RWPE2 (cell line): ENCODE results near the gene RNASE7.
A peak's percentile ranks its signal among the peaks of the same experiment; 100 is the strongest.

ENCODE experiments used
- ATAC-seq: fragments of 200-7000 bp; cut with Tn5 transposase; 3 replicates; pipeline ENCODE4 v1.9.1; 2021; ENCODE audit warnings: low read depth
- DNase-seq: peaks from one replicate; pipeline ENCODE4 v3.0.0-alpha.2; 2020; ENCODE audit warnings: low spot score
- H3K27ac ChIP-seq: fragments of 450-650 bp; 2 replicates; pipeline ENCODE4 v1.5.1; 2017; ENCODE audit warnings: mild to moderate bottlenecking; ENCODE audit not compliant: poor library complexity, severe bottlenecking
- H3K27me3 ChIP-seq: fragments of 250-450 bp; sonication (Bioruptor Pico); 2 replicates; pipeline ENCODE4 v1.5.1; 2021; ENCODE audit warnings: mild to moderate bottlenecking, moderate library complexity; ENCODE audit not compliant: insufficient read depth, poor library complexity, severe bottlenecking
- H3K36me3 ChIP-seq: fragments of 250-450 bp; sonication (Bioruptor Pico); 2 replicates; pipeline ENCODE4 v1.5.1; 2020; ENCODE audit warnings: low read depth, mild to moderate bottlenecking, moderate library complexity
- H3K4me1 ChIP-seq: fragments of 250-450 bp; sonication (Bioruptor Pico); 2 replicates; pipeline ENCODE4 v1.5.1; 2021; ENCODE audit warnings: mild to moderate bottlenecking, moderate library complexity; ENCODE audit not compliant: insufficient read depth, poor library complexity, severe bottlenecking
- H3K4me3 ChIP-seq: fragments of 250-450 bp; sonication (Bioruptor Pico); 2 replicates; pipeline ENCODE4 v1.5.1; 2021; ENCODE audit warnings: mild to moderate bottlenecking, moderate library complexity; ENCODE audit not compliant: severe bottlenecking
- H3K9me3 ChIP-seq: fragments of 250-450 bp; sonication (Bioruptor Pico); 2 replicates; pipeline ENCODE4 v1.5.1; 2021; ENCODE audit warnings: mild to moderate bottlenecking, moderate library complexity; ENCODE audit not compliant: severe bottlenecking
- TF ChIP-seq, protein P1 (sequence below): fragments of 450-650 bp; IDR thresholded peaks from one replicate; pipeline ENCODE4 v1.5.1; 2017; ENCODE audit warnings: mild to moderate bottlenecking, moderate library complexity; ENCODE audit not compliant: poor library complexity, severe bottlenecking

Gene RNASE7, protein sequence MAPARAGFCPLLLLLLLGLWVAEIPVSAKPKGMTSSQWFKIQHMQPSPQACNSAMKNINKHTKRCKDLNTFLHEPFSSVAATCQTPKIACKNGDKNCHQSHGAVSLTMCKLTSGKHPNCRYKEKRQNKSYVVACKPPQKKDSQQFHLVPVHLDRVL

DNA sequence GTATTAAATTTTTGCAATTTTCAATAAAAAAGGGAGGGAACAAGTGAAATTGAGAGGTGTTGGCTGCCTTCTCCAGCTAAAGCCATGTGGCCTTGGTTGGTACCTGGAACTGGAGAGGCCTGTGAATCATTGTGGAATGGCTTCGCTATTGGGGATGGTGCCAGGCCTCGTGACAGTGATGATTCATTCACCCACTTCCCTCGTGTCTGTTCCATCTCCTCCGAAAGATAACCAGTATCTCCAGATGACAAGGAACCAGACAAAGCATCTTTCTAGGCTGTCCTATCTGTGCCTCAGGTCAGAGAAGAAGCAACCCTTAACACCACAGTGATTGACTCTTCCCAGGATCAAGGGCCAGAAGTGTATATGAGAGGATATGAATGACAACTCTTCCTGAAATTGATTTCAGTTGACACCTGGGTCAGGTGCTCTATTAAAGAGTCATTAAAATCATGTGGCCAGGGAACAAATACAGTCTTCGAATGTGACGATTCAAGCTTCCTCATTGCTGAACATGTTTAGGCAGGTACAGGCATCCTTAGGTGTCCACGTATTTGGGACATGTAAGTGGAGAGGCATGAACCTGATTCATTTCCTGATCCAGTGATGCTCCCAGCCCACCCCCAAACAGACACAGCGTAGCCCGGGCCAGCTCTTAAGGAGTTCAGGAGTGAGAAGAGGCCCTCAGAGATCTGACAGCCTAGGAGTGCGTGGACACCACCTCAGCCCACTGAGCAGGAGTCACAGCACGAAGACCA lies at the start of gene RNASE7:
Gene RNASE7 (plus strand): TSS at position 687 of the 758 bp plus-strand sequence. CDS start 631 bp downstream, outside the sequence.
- no peaks in the 10 kb centered on the region for H3K27me3 ChIP-seq
- peak within 1 kb of the TSS; percentile 5 for H3K4me3 ChIP-seq
- H3K36me3 ChIP-seq, result no peaks in the 10 kb centered on the region
- peaks cover 33% of the 10 kb centered on the region for H3K4me1 ChIP-seq
- ATAC-seq, result peak; percentile 92
- TF ChIP-seq, protein P1, sequence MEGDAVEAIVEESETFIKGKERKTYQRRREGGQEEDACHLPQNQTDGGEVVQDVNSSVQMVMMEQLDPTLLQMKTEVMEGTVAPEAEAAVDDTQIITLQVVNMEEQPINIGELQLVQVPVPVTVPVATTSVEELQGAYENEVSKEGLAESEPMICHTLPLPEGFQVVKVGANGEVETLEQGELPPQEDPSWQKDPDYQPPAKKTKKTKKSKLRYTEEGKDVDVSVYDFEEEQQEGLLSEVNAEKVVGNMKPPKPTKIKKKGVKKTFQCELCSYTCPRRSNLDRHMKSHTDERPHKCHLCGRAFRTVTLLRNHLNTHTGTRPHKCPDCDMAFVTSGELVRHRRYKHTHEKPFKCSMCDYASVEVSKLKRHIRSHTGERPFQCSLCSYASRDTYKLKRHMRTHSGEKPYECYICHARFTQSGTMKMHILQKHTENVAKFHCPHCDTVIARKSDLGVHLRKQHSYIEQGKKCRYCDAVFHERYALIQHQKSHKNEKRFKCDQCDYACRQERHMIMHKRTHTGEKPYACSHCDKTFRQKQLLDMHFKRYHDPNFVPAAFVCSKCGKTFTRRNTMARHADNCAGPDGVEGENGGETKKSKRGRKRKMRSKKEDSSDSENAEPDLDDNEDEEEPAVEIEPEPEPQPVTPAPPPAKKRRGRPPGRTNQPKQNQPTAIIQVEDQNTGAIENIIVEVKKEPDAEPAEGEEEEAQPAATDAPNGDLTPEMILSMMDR, result no peak
- peak within 1 kb of the TSS; percentile 83 for H3K27ac ChIP-seq
- H3K9me3 ChIP-seq, result no peaks in the 10 kb centered on the region
- DNase-seq, result peak; percentile 86

DNA sequence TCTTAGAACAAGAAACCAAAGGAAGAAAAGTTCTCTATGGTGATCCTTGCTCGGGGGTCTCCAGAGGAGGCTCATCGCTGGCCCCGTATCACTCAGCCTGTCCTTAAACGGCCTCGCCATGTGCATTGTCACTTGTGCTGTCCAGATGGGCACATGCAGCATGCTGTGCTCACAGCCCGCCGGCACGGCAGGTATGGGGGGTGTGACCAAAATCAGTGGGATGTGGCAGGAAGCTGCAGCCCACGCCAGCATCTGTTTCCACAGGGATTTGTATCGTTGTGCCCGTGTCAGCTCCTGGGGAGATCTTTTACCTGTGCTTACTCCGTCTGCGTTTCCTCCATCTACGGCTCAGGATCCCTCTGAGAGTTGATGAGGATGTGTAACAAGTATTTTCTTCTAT lies 45.6 kb upstream of the RNASE7 start:
- H3K27ac ChIP-seq, result no peak overlapping the region
- DNase-seq (no peak), ATAC-seq (no peak)
- peaks cover 9% of the 10 kb centered on the region for H3K4me1 ChIP-seq
- H3K4me3 ChIP-seq, result no peak overlapping the region
- H3K27me3 ChIP-seq, result no peaks in the 10 kb centered on the region
- TF ChIP-seq, protein P1, result no peak
- H3K9me3 ChIP-seq, result no peaks in the 10 kb centered on the region
- peaks cover 54% of the 10 kb centered on the region for H3K36me3 ChIP-seq

DNA sequence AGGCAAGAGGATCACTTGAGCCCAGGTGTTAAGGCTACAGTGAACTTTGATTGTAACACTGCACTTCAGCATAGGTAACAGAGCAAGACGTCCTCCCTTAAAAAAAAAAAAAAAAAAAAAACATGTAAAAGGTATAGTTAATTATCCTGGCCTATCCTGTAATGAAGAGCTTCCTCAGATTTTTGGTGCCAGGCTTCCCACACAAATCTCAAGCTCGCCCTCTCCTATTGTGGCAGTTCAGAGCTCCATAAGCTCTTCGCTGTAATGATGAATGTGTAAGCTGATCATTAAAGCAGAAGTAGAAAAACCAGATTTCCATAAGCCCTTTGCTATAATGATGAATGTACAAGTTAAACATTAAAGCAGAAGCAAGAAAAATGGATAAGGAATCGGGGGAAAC lies 45.0 kb upstream of the RNASE7 start:
- Histone ChIP-seq H3K36me3 (peaks cover 48% of the 10 kb centered on the region), H3K27ac (no peak overlapping the region), H3K4me1 (peaks cover 6% of the 10 kb centered on the region), H3K4me3 (no peak overlapping the region), H3K27me3 (no peaks in the 10 kb centered on the region), H3K9me3 (no peaks in the 10 kb centered on the region)
- no peak for DNase-seq
- ATAC-seq, result no peak
- TF ChIP-seq, protein P1, result no peak

DNA sequence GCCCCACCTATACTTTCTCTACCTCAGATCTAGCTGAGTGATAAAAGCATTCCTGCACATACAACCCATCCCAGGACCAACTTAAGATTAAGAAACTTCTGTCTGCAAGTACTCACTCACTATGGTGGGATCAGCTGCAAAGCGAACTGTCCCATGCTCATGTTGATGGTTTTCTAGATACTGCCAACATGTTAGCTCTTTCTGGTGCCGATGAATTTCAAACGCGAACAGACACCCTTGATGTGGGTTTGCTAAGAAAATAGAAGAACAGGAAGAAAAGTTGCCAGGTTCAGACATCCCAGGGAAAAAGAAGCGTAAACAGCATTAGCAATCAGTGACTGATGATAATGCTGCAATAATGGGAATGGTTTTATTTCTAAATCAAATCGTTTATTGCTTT lies 44.6 kb upstream of the RNASE7 start:
- TF ChIP-seq, protein P1, result no peak
- Histone ChIP-seq H3K27me3 (no peaks in the 10 kb centered on the region), H3K4me1 (peaks cover 6% of the 10 kb centered on the region), H3K36me3 (peaks cover 43% of the 10 kb centered on the region), H3K4me3 (no peak overlapping the region), H3K9me3 (no peaks in the 10 kb centered on the region), H3K27ac (no peak overlapping the region)
- DNase-seq (no peak), ATAC-seq (no peak)

DNA sequence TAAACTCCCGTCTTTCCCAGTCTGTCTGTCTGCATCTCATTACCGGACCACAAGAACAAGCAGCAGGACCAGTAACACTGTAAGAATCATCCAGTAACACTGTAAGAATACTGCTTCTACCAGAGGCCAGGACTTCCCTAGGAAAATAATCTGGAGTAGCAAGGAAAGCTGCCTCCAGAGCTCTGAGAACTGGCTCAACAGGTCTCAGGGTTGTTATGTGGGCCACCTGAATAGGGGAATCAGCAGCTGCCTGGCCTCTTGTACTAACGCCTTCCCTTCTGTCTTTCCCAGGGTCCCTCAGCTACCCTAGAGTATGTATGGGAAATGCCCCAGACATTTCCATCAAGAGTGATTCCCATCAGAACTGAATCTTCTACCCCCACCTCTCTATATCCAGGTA lies 44.0 kb upstream of the RNASE7 start:
- Histone ChIP-seq H3K27me3 (no peaks in the 10 kb centered on the region), H3K9me3 (no peaks in the 10 kb centered on the region), H3K4me1 (peaks cover 6% of the 10 kb centered on the region), H3K36me3 (peaks cover 37% of the 10 kb centered on the region), H3K27ac (peak overlapping the region; percentile 11), H3K4me3 (no peak overlapping the region)
- DNase-seq, result no peak
- ATAC-seq, result peak; percentile 24; the same call in 1 of the 3 replicates
- TF ChIP-seq, protein P1, result no peak
